ENCODE data around the gene LRP2BP. TPM values are rescaled to one million over a fixed set of nuclear protein-coding genes. Genes with fewer than 3 reads are reported as not detected.

LRP2BP gene
- total RNA-seq, 1 donor from 2014 or later, result 0.07 TPM

- H3K9me3 Mint-ChIP-seq, result peaks cover 7% of the 10 kb centered on the region
Observed at GRCh38 chr4:185380320-185380719, 15.4 kb downstream of the LRP2BP start.

GRCh38 chr4:185379326-185380295 is 16.1 kb downstream of the LRP2BP start:
- no peak overlapping the region for H3K27ac Mint-ChIP-seq (ENCODE audit: unreplicated experiment)
- no peaks in the 10 kb centered on the region for H3K27me3 Mint-ChIP-seq (ENCODE audit: low read depth)
- H3K36me3 Mint-ChIP-seq (ENCODE audit: low read depth), result peaks cover 32% of the 10 kb centered on the region
- no peak for TF ChIP-seq CTCF (conservative IDR thresholded peaks at IDR 0.05)
- H3K4me3 Mint-ChIP-seq, result no peak overlapping the region
- H3K9me3 Mint-ChIP-seq, result peaks cover 7% of the 10 kb centered on the region
- DNase-seq (ENCODE audit: low read depth, low spot score), result no peak
- peaks cover 7% of the 10 kb centered on the region for H3K4me1 Mint-ChIP-seq

More at GRCh38 chr4:185380320-185380719, 15.4 kb downstream of the LRP2BP start:
- Mint-ChIP-seq H3K27me3 (ENCODE audit: low read depth) (no peaks in the 10 kb centered on the region), H3K27ac (ENCODE audit: unreplicated experiment) (no peak overlapping the region), H3K36me3 (ENCODE audit: low read depth) (peaks cover 30% of the 10 kb centered on the region), H3K4me3 (no peak overlapping the region), H3K4me1 (peaks cover 14% of the 10 kb centered on the region)
- DNase-seq (ENCODE audit: low read depth, low spot score), result no peak
- TF ChIP-seq CTCF (conservative IDR thresholded peaks at IDR 0.05), result no peak

- no peak overlapping the region for H3K27ac Mint-ChIP-seq (ENCODE audit: unreplicated experiment)
- no peak for DNase-seq (ENCODE audit: low read depth, low spot score)
- H3K36me3 Mint-ChIP-seq (ENCODE audit: low read depth), result peaks cover 32% of the 10 kb centered on the region
- no peak for TF ChIP-seq CTCF (conservative IDR thresholded peaks at IDR 0.05)
- no peak overlapping the region for H3K4me3 Mint-ChIP-seq
- no peaks in the 10 kb centered on the region for H3K27me3 Mint-ChIP-seq (ENCODE audit: low read depth)
- no peaks in the 10 kb centered on the region for H3K4me1 Mint-ChIP-seq
- H3K9me3 Mint-ChIP-seq, result peaks cover 7% of the 10 kb centered on the region
Observed at GRCh38 chr4:185378264-185378663, 17.5 kb downstream of the LRP2BP start.

GRCh38 chr4:185374573-185374972 is 21.2 kb downstream of the LRP2BP start:
- DNase-seq (ENCODE audit: low read depth, low spot score), result no peak
- Mint-ChIP-seq H3K4me3 (no peak overlapping the region), H3K27me3 (ENCODE audit: low read depth) (no peaks in the 10 kb centered on the region), H3K27ac (ENCODE audit: unreplicated experiment) (no peak overlapping the region), H3K9me3 (no peaks in the 10 kb centered on the region), H3K36me3 (ENCODE audit: low read depth) (peaks cover 21% of the 10 kb centered on the region), H3K4me1 (peaks cover 13% of the 10 kb centered on the region)
- no peak for TF ChIP-seq CTCF (conservative IDR thresholded peaks at IDR 0.05)

- Mint-ChIP-seq H3K4me3 (no peak overlapping the region), H3K9me3 (no peaks in the 10 kb centered on the region), H3K27me3 (ENCODE audit: low read depth) (no peaks in the 10 kb centered on the region), H3K4me1 (peaks cover 14% of the 10 kb centered on the region), H3K36me3 (ENCODE audit: low read depth) (peaks cover 21% of the 10 kb centered on the region), H3K27ac (ENCODE audit: unreplicated experiment) (no peak overlapping the region)
- DNase-seq (ENCODE audit: low read depth, low spot score), result no peak
- TF ChIP-seq CTCF (conservative IDR thresholded peaks at IDR 0.05), result no peak
Observed at GRCh38 chr4:185374027-185374426, 21.7 kb downstream of the LRP2BP start.
